Suppressor macrophage treated with lipopolysaccharide for 1 hour (primary cell): ENCODE results near the gene FGD3.

ENCODE experiments used
- DNase-seq, 3 donors: peaks; one replicate each; pipeline ENCODE4 v3.0.0-alpha.2; 2020 to 2022

Gene FGD3

DNA sequence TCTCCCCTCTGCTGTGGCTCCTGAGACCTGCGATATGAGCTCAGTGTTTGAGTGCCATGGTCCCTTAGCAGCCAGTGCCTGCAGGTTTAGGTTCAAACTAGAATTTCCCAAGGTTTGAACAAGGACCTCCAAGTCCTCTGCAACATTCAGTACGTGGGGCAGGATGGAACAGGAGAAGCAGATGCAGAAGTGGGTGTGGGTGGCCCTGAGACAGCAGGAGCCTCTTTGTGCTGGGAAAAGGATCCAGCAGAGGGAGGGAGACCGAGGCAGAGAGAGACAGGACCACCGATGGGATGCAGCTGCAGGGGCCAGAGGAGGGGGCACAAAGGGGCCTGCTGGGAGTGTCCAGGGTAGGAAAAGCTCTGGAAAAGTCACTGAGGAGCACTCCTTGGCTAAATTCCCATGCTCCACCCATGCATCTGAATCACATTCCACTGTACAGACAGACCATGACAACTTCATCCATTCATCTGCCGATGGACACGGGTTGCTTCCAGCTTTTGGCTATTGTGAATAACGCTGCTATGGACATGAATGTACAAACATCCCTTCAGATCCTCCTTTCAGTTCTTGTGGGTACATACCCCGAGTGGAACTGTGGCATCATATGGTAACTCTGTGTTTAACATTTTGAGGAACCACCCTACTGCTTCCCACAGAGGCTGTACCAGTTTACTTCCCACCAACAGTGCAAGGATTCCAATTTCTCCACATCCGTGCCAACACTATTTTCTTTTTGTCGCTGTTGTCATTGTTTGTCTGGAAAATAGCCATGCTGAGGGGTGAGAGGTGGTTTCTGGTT, 84.5 kb downstream of the FGD3 start:
- peak; percentile 61 to 75 (median 73) for DNase-seq

DNA sequence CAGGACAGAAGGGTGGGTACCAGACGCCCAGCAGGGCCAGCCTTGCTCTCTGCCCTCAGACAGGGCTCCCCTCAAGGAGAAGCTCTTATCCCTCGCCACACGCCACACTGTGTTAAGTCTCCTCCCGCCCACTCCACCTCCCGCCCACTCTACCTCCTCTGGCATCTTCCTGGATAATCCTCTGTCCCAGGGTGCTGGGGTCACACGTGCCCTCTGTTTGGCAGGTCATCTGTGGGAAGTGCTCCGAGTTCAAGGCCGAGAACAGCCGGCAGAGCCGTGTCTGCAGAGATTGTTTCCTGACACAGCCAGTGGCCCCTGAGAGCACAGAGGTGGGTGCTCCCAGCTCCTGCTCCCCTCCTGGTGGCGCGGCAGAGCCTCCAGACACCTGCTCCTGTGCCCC, 85.2 kb downstream of the FGD3 start:
- peak in 1 of 3 donors; percentile 20 for DNase-seq

DNA sequence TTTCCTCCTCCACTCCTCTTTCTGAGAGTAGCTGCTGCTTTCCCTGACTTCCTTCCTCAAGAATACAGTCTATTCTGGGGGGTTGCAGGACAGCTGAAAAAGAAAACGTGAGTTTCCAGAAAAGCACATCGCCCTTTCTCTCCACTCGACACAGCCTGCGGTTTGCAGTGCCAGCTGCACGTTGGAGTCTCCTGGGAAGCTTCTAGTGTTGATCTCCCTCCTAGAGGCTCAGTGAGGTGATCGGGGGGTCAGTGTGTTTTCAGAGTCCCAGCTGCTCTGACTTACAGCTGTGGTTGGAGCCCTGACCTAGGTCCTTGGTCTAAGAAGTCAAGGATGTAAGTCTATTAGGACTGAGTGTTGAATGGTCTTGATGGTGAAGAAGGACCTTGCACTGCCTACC, 86.2 kb downstream of the FGD3 start:
- peak in 1 of 3 donors; percentile 33 for DNase-seq

DNA sequence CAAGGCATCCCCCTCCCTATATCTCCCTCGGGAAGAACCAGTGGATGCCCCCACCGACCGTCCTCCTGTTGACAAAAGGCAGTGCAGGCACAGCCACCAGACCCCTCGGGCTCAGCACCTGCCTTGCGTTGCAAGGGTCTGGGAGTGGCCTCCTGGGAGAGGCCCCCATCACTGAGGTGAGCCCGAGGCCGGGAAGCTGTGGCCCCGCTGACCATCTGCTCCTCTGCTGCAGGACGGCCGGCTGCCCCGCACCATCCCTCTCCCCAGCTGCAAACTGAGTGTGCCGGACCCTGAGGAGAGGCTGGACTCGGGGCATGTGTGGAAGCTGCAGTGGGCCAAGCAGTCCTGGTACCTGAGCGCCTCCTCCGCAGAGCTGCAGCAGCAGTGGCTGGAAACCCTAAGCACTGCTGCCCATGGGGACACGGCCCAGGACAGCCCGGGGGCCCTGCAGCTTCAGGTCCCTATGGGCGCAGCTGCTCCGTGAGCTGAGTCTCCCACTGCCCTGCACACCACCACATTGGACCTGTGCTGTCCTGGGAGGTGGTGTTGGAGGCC, 87.9 kb downstream of the FGD3 start:
- DNase-seq = no peak

DNA sequence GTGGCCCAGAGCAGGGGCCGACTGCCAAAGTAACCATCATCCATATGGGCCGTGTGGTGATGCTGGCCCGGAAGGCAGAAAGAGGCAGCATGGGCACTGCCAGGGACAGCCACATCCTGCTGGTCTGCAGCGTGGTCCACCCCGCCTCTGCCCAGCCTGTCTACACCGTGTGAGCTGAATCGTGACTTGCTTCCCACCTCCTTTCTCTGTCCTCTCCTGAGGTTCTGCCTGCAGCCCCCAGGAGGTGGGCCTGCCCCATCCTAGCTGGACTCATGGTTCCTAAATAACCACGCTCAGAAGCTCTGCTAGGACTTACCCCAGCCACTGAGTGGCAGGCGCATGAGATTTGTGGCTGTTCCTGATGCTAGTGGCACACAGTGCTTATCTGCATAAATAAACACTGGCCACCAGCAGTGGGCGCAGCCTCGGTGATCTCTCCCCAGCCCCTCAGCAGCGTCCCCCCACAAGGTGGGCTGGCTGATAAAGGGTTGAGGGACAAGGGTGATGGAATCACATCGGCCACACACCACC, 88.6 kb downstream of the FGD3 start:
- DNase-seq = no peak

DNA sequence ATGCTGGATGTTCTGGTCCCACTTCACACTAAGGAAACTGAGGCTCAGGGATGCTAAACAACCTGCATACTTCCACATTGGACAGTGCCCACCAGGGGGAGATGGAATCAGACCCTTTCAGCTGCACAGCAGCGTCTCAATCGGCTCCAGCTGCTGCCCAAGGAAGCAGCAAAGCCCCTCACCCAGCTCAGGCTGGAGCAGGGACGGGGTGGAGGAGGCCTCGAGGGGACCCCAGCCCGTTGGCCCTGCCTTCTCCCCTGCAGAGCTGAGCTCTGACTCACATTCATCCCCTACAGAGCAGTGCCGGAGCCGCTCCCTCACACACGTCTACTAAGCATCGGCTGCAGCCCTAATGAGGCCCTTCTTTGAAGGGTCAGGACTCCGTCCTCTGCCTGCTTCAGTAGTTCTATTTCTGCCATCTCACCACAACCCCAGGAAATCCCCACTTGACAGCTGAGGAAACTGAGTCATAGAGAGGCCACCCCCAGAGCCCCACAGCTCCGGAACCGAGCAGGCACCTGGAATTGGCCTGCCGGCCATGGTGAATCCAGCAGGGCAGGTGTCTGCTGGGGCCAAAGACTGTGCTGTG, 89.7 kb downstream of the FGD3 start:
- no peak for DNase-seq

DNA sequence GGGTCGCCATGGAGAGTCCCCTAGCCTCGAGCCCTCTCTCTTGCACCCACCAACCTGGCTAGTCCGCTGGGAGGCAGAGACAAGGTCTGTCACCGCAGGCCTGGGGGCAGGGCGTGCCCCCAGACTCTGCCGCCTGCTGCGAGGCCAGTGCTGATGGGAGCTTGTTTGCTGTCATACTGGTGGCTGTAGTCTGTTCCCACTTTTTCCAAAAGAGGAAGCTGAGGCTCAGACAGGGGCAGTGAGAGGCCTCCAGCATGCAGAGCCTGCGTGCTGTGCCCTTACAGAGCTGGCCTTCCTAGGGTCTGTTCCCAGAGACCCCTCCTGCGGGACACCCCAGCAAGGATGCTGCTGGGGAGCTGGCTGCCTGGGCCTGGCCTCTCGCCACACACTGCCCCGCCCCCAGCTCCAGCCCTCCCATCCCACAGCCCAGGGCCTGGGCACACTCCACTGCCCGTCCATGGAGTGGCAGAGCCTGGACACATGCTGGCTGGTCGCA, 90.2 kb downstream of the FGD3 start:
- DNase-seq = peak; percentile 67 to 76 (median 71)

DNA sequence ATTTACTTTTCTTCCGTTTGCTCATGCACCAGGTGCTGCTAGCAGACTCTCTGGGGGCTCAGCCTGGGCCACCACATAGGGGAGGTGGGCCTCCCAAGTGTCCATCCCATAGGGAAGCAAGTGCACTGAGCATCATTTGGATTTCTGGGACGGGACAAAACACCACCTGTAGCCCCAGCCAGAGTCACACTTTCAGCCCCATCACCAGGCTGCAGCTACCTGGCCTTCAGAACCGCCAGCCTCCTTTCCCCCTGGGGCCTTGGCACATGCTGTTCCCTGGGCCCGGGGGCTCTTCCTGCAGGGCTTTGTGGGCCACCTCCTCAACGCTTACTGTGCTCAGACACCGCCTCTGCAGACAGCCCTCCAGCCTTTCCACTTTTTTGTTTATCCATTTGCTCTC, 91.6 kb downstream of the FGD3 start:
- no peak for DNase-seq

DNA sequence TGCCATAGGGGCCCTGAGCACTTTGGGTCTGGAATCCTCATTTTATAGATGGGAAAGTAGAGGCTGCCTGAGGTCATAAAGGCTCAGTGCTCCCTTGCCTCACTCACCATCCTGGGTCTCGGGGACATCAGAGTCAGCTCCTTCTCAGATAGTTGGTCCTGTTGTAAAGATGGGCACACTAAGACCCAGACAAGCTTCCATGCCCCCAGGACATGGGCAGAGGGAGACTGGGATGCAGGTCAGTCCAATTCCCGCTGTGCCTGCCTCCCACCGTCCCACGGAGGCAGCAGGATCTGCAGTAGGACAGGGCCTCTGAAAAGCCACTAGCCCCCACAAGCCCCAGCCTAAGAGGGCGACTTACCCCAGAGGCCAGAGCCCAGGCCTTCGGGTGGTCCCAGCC, 92.1 kb downstream of the FGD3 start:
- DNase-seq = no peak

DNA sequence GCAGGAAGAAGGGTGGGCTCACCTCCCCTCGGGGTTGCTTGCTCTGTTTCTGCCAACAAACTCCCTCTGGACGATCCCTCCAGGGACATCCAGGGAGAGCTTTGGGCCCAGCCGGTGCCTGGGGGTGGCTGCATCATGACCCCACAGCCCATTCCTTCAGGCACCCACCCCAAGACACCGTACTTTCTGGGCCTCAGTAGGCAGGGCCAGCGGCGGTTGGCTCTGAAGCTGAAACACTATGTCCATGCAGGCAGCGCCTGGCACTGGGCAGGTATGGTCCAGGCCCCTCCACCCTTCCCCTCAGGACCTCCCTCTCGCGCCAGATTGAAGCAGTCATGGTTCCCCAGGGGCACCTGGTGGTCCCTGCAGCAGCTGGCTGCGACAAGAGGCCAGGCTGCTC, 92.7 kb downstream of the FGD3 start:
- no peak for DNase-seq

DNA sequence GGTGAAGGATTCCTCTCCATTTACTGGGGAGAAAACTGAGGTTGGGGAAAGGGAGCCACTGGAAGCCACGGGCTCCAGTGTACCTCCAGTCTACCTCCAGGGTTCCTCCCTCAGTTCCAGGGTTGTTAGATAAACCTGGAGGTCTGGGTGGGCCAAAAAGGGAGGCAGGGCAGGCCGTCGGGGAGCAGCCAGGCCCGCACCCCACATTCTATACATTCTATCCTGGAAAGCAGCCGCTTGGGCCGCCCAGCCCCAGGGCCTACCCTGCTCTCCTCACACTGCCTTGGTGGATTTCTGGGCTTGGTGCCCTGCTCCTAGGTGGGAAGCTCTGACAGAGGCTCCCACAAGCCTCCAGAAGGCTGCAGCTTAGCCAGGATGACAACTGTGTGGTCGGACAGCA, 93.1 kb downstream of the FGD3 start:
- no peak for DNase-seq

DNA sequence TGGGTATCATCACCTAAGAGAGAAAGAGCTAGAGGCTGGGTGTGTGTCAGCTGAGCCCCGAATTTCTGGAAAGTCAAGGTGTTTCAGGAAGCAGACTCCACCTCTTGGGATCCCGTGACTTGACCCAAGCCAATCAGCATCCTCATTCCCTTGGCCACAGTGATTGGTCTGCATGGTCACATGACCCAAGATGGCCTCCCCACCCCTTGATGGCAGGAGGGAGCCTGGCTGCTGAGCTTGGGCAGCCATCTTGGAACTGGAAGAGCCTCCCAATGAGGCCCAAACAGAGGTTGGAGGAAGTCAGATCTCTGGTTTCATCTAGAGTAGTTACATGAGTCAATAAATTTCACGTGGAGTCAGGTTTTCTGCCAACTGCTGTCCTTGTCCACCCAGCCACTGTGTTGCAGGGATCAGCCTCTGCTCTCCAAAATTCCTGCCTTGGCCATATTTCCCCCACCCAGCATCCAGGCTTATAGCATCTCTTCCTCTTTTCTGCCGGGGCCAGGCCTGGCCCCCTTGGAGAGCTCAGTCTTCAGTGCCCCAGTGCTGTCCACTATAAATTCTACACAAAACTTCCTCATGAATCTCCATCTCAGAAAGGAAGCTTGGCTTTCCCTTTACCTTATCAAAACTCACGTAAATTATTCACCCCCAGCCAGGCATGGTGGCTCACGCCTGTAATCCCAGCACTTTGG, 93.9 kb downstream of the FGD3 start:
- DNase-seq = no peak

DNA sequence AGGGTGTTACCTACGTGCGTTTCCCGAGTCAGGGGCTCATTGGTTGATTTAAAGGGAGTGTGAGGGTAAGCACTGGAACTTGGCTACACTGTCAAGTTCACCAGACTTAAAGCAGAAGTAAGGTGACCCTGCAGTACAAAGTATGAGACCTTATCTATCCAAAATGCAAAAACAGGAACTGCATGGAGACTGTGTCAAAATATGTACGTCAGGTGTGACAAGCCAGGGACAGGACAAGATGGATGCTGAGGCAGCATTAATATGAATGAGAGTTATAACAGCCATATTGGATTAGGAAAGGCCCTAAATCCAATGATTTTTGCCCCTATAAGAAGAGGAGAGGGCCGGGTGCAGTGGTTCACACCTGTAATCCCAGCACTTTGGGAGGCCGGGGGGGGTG, 95.8 kb downstream of the FGD3 start:
- no peak for DNase-seq

DNA sequence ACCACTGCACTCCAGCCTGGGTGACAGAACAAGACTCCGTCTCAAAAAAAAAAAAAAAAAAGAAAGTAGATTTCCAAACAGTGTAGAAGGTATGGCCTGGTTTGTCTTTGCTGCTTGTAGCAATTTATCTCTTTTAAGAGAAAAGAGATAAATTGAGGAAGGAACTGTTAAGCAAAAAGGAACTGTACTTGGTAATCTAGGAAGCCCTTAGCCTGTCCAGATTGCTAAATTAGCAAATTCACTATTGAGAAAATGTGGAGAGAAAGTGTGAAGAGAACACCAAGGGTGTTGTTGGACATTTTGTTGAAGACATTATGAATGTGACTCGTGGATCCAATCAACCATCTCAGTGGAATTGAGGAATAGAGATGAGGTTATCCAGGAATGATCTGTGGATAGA, 98.2 kb downstream of the FGD3 start:
- peak; percentile 44 to 72 (median 64) for DNase-seq

DNA sequence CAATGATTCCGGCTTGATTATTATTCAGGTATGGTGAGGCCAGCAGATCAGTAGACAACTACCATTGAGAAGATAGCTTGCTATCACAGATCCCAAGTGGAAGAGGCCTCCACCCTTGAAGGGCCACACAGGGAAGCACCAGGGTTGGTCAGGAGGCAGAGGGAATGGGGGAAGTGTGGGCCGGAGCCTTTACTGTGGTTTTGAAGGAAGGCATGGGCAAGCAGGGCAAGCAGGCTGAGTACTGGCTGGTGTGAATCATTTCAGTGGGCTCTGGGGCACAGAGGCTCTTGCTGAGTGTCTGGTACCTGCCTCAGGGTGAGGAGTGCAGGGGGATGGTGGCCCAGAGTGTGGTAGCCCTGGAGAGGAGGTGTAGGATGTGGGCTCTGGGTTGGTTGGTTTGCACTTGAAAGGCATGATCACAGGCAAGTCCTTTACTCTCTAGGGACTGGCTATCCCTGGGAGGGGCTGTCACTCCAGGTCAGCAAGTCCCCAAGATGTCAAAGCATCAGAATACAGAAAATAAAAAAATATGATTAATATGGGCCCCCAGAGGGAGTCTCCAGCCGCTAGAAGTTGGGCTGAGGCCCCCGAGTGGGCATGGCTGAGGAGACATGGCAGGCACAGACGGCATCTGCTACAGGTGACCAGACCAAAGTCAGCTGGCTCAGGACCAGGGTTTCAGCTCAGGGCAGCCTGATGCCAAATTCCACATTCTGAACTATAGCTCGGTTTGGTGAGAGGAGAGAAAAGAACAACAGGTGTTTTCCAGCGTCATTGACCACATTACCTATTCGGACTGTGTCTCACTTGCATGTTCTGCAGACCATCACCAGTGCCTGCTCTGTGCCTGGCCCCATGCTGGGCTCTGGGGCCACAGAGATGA, 101.5 kb downstream of the FGD3 start:
- DNase-seq = peak in 2 of 3 donors; percentile 31 to 41

DNA sequence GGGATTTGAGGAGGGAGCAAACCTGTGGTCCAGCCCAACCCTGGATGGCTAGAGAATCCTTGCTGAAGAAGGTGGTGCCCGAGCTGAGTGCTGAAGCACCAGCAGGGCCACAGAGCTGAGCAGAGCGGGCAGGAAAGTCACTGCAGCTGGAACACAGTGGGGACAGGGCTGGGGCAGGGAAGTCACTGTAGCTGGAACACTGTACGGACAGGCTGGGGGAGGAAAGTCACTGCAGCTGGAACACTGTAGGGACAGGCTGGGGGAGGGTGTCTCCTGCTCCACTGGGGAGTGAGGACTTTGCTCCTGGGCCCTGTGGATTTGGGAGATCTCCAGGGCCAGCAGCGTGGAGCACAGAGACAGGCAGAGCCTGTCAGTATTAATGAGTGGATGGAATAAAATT, 102.2 kb downstream of the FGD3 start:
- DNase-seq = no peak

DNA sequence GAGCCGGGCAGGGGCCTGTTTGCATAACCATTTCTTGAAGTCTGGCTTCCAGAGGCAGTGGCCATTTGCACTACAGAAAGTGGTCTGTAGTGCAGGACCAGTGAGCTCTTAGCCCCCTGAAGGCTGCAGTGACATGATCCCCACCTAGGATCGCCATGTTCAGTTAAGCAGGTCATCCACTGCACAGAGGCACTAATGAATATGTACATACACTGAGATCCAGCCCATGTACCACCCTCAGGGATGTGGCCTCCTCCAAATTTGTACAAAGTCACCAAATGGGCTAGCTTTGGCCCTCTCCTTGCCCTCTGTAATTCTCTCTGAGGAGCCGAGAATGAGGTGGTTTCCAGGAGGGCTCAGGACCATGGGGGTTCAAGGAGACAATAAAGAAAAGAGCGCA, 102.9 kb downstream of the FGD3 start:
- DNase-seq = no peak

DNA sequence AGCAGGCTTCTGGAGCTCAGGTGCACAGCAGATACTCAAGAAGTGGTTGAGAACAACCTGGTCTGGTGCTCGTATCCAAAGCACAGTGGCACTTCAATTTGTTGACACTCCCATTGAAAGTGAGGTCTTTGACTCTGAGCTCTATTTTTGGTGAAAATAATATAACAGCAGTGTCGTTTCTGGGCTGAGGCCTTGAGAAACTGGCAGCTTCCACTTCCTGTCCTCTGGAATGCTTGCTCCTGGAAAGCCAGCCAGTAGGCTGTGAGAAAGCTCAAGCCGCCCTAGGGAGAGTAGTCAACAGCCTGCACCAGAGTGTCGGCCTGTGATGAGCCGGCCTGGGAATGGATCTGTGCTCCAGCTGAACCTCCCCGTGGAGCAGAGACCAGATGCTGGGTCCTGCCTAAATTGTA, 104.4 kb downstream of the FGD3 start:
- DNase-seq = no peak

DNA sequence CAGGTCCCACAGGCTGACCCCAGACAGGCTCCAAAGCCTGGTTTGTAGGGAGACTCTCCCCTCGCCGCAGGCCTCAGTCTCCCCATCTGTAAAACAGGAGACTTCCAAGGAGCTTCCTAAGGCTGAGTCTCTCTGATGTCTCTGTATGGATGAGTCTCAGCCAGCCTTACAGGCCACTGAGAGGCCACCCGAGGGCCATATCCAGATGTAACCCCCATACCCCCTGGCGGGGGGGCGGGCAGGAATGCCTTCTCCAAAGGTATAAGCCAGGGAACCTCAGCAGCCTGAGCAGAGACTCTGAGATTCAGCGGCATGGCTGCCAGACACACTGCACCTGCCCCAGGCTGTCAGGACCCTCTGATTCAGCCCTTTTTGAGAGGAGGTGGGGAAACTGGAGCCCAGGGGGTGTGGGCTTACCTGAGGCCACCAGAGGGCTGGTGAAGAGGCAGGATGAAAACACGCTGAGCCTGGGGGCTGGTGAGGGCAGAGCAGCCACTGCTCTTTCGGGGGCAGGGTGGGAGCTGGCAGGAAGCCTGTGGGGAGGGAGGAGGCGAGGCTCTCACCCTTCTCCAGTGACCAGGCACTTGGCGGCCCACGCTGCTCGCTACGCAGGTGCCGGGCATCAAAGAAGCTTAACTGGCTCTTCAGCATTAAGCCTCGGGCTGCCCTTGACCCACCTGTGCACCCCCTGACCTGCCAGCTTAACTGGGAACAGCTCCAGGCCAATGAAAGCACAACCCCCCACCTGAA, 105.6 kb downstream of the FGD3 start:
- no peak for DNase-seq

DNA sequence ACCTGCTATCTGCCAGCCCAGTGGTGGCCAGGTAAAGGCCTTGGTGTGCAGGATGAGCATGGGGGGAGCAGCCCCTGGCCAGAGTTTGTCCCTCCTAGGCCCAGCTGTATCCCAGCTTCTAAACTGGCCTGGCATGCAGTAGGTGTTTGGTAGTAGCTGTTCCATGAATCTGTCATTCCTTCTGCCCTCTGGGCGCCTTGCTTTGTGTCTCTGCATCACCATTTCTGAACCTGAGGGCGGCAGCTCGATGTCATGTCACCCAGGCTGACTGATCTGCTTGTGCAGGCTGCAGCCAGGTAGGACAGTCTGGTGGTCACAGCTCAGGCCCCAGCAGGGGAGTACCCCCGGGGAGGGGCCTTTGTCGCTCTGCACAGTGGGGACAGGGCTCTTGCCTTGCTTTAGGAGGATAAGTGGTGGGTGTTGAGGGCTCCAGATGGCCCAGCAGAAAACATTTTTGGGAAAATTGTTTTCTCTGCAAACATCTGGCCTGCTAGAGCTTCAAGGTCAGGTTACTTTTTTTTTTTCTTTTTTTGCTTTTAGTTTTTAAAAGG, 106.5 kb downstream of the FGD3 start:
- DNase-seq = no peak
